NCI-H526 treated with DMSO at 0.1 percent for 48 hours (cell line): ENCODE data around the gene NPTX2.
A peak's percentile ranks its signal among the peaks of the same experiment; 100 is the strongest.
"Not testable (repeated sequence)": the region's sequence is repeated elsewhere in the genome, so short reads cannot be mapped to it uniquely, and the experiment has no call there.

Experiments used
- DNase-seq: peaks from one replicate; lab custom pipeline; 2025; lab: John Stamatoyannopoulos, UW

The NPTX2 gene

DNA sequence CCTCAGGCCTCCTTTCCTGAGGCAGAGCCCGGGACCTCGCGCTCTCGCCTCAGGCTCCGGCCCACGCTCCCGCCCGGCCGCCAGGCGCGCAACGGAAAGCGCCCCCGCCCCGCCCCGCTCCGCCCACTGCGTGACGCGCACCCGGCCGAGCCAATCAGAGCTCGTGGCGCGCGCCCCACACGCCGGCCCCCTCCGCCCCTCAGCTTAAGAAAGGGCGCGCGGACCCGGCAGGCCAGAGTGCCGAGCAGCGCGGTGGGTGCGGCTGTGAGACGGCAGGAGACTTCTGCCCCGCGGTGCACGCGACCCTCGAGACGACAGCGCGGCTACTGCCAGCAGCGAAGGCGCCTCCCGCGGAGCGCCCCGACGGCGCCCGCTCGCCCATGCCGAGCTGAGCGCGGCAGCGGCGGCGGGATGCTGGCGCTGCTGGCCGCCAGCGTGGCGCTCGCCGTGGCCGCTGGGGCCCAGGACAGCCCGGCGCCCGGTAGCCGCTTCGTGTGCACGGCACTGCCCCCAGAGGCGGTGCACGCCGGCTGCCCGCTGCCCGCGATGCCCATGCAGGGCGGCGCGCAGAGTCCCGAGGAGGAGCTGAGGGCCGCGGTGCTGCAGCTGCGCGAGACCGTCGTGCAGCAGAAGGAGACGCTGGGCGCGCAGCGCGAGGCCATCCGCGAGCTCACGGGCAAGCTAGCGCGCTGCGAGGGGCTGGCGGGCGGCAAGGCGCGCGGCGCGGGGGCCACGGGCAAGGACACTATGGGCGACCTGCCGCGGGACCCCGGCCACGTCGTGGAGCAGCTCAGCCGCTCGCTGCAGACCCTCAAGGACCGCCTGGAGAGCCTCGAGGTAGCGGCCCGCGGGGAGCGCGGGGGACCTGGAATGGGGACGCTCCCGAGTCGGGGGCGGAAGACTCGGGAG, at the start of gene NPTX2:
NPTX2 (plus strand) TSS at position 235 of the 909 bp plus-strand sequence; CDS start at position 412, 177 bp downstream.
- DNase-seq, result peak; percentile 14

DNA sequence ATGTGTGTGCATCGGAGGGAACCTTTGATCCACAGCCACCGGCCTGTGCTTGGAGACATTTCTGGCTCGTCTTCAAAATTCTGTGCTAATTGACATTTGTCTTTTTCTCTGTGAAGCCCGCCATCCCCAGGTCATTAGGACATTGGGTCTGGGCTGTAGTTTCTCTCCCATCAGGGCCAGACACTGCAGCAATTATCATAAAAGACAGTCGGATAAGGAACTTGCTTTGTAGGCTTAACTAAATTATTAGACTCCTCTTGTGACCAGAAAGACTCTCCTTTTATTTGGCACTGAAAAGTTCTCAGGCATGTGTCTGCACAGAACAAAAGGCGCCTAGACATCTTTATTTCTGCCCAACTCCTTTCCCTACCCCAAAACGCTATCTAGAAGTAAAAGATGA, 49.1 kb upstream of the NPTX2 start:
- no peak for DNase-seq

- DNase-seq, result no peak
Observed at GRCh38 chr7:98568891-98569290, 48.2 kb upstream of the NPTX2 start.

DNA sequence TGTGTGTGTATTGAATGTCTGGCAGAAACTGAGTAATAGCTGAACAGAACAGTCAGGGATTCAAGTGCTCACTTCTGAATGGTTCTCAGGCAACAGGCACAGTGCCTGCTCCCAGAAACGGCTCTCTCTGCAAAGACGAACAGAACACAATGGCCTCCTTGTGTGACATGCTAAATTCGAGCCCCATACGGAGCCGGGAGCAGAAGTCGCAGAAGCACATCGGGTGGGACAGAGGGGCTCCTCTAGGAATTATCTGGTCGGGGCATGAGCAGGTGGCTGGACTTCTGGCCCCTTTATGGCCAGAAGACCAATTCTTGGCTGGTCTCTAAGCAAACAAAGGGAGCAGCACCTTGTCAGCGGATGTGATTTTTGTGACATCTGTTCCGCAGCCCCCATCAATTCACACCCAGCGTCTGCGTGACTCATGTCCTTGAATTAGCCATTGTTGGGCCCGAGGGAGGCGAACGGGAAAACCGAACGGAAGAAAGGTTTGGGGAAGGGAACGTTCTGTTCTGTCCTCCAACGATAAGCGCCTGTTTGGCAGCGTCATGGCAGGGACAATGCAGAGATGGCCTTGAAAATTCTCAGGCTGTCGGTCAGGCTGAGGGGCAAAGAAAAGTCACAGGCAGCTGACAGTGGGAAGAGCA, 47.3 kb upstream of the NPTX2 start:
- peak; percentile 37 for DNase-seq

GRCh38 chr7:98571006-98571405, 46.1 kb upstream of the NPTX2 start:
- peak; percentile 87 for DNase-seq

DNA sequence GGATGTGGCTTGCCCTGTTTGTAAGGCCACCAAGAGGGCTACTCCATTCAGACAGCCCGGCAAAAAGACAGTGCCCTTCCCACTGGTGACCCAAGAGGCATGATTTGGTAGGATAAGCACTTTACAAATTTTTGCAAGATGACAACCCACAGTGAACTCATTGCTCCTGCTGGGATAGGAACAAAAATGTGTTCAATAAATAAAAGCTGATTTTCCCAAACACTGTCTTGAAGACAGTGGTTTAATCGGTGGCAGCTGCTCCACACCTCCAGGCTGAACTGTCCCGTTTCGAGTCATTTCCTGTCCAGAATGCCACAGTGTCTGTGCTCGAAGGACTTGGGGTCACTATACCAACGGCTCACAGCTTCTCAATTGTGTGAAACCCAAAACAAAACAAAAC, 45.1 kb upstream of the NPTX2 start:
- no peak for DNase-seq

GRCh38 chr7:98572716-98573115, 44.4 kb upstream of the NPTX2 start:
- DNase-seq, result not testable (repeated sequence)

GRCh38 chr7:98573816-98574215, 43.3 kb upstream of the NPTX2 start:
- DNase-seq, result no peak

- DNase-seq, result no peak
Observed at GRCh38 chr7:98575878-98576277, 41.2 kb upstream of the NPTX2 start.

DNA sequence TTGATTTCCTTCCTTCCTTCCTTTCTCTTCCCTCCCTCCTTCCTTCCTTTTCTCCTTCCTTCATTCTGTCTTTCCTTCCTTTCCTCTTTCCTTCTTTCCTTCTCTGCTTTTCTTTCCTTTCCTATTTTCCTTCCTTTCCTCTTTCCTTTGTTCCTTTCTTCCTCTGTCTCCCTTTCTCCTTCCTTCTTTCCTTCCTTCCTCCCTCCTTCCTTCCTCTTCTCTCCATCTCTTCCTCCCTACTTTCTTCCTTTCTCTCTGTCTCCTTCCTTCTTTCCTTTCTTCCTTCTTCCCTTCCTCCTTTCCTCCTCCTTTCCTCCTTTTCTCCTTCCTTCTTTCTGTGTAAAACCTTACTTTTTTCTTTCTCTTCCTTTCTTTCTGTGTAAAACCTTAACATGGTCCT, 32.3 kb upstream of the NPTX2 start:
- DNase-seq, result no peak

- DNase-seq, result no peak
Observed at GRCh38 chr7:98591926-98592325, 25.2 kb upstream of the NPTX2 start.

GRCh38 chr7:98594348-98594747, 22.7 kb upstream of the NPTX2 start:
- DNase-seq, result no peak

DNA sequence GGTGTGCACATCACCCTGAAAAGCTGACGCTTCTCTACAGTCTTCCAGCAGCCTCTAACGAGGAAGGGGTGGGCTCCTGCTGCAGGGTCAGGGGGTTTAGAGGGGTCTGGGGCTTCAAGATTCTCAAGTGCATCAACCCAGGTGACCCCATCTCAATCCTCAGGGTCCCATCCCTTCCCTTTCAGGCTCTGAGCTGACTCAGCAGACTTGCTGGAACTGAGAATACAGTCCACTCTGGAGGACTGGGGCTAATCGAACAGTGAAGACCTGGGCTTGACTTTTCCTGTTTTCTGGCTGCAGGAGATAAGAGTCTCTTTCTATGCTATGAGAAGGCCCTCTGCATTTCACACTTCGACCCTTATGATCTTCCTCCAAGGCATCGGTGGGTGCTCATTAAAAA, 22.3 kb upstream of the NPTX2 start:
- no peak for DNase-seq

GRCh38 chr7:98598846-98599615, 18.1 kb upstream of the NPTX2 start:
- DNase-seq, result no peak

- no peak for DNase-seq
Observed at GRCh38 chr7:98599886-98600285, 17.2 kb upstream of the NPTX2 start.

- DNase-seq, result no peak
Observed at GRCh38 chr7:98602755-98603398, 14.2 kb upstream of the NPTX2 start.

- no peak for DNase-seq
Observed at GRCh38 chr7:98603399-98603788, 13.7 kb upstream of the NPTX2 start.

GRCh38 chr7:98613601-98614425, 3.3 kb upstream of the NPTX2 start:
- DNase-seq, result no peak

- DNase-seq, result no peak
Observed at GRCh38 chr7:98616381-98617050, 569 bp upstream of the NPTX2 start.

DNA sequence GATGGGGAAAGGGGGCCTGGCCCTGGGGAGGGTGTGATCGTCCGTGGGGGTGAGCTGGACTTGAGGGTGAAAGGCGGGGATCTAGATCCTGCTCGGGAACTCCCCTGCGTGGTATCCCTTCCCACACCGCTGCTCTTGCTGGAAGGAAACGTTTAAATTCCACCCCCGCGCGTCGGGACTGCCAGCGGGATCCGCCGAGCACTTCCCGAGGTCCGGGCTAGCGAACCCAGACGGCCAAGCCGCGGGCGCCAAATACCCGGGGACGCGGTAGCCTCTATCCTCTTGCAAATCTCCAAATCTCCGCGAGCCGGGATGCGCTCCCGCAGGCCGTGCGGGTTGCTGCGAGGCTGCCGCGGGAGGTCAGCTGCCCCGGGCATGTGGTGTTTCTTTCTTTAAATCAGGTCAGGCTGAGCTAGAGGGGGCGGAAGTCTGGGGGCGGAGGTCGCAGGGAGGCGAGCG, 904 bp downstream of the NPTX2 start:
- no peak for DNase-seq

- no peak for DNase-seq
Observed at GRCh38 chr7:98618786-98619185, 1.7 kb downstream of the NPTX2 start.
